GM18868 (cell line): ENCODE measurements around the gene CASQ2.

ENCODE experiments used
- ATAC-seq: cut with Tn5 transposase; IDR thresholded peaks from one replicate; pipeline ENCODE4 v1.9.1; 2021; ENCODE audit warnings: mild to moderate bottlenecking, moderate library complexity; ENCODE audit not compliant: unreplicated experiment

The CASQ2 gene

DNA sequence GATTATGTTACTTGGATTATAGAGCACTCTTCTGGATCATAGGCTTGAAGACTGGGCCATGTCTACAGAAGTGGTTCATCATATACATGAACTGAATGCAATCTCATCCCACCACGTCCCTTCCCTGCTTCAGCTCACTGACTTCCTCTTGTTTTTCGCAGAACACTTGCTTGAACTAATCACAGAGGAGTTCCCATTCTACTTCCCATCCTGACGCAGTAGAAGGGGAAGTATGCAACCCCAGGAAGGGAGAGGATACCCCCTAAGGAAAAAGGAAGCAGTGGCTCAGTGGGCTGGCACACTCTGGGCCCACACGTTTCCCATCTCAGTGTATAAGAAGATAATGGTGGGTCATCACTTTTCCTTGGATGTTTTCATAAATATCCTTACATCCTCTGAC lies 36.2 kb downstream of the CASQ2 start:
- ATAC-seq = no peak

DNA sequence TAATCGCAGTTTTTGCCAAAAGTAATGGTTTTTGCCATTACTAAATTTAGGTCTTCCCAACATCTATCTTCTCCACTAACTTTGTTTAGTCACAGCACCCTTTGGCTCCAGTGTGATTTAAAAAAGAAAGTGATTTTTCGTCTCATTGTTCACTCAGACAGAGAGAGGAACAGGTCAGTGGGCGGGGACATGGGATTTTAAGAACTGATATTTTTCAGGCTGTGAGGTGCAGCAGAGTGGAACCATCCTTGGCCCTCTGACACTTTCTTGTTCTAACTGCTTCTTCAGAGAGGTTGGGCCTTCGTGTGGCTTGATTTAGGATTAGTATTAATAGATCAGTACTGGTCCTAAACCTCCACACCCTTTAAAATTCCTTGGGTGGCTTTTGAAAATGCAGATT lies 38.8 kb downstream of the CASQ2 start:
- ATAC-seq = peak; percentile 98

DNA sequence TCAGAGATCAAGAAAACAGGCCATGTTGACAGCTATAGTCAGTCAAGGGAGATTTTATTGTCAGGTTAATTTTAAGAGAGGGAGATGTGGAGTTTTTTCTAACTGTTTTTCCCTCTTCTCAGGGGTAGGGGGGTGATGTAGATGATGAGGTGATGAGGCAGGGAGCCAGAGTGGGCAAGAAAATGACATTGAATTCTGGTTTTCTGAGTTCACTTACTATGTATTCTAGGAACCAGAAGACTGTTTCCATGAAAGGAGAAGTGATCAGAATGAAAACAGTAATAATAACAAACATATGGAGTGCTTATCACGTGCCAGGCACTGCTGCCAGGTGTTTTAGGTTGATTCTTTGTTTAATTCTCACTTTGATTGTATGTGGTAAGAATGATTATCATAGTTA lies 40.2 kb downstream of the CASQ2 start:
- no peak for ATAC-seq

DNA sequence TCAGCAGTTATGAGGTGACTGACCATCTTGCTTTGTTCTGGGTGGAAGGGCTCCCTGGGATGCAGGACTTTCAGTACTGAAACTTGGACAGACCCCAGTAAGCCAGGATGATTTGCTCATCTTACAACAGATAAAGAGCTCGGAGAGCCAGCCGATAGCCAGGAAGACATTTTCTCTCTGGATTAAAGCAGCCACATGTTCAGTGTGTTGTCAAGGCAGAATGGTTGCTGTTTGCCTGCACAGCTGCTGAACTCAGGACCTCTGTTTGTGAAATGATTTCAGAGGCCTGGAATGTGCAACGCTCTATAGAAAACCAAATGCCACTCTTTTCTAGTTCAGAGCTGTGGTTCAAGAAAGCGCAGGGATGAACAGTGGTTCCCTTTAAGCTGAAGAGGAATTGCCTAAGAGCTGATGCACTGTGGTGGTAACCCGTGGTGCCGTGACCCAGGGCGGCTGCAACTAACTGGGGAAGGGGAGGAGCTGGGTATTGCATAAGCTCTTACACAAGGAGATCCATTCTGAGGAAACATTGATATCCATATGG lies 40.7 kb downstream of the CASQ2 start:
- no peak for ATAC-seq

DNA sequence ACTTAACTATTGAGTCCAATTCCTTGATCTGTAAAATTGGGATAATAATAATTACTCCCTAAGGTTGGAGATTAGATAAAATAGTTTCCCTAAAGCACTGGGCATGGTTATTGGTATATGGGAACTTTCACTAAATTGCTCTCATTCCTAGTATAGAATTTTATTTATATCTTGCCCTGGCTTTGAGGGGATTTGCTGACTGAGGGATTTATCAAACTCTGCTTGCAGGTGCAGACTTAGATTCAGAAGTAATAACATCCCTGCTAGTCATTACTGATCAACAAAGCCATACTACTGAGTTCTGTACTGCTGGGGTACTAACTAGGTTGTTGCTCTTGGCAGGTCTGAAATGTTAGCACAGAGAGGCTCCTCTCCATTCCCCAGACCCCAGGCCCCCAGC lies 41.9 kb downstream of the CASQ2 start:
- no peak for ATAC-seq

DNA sequence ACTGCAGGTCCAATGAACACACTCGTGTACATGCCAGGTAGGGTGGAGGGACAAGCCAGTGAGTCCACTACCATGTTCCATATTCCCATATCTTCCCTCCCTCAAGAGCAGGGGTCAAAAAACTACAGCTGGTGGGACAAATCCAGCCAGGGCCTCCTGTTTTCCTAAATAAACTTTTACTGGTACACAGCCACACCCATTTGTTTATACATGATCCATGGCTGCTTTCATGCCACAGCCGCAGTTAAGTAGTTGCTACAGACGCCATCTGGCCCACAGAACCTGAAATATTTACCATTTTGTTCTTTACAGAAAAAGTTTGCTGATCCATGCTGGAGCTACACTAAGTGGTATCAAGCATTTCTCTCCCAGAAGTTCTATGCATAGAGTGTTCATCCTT lies 42.4 kb downstream of the CASQ2 start:
- no peak for ATAC-seq

DNA sequence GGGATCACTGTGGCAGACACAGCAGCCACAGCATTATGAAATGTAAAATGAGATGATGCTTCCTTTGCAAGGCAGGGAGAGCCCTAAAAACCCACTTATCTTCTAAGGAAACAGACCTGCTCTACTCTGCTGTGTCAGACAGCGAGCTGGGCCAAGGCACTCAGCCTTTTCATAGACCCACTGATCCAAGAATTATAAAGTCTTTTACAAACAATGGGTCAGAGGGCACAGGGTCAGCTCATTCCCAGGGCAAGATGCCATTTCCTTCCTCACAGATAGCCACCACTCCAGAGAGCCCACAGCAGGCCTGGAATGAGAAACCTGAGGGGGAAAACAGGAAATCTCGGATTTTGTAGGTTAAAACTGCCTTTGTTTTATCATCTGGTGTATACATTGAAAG lies 42.9 kb downstream of the CASQ2 start:
- ATAC-seq = no peak

DNA sequence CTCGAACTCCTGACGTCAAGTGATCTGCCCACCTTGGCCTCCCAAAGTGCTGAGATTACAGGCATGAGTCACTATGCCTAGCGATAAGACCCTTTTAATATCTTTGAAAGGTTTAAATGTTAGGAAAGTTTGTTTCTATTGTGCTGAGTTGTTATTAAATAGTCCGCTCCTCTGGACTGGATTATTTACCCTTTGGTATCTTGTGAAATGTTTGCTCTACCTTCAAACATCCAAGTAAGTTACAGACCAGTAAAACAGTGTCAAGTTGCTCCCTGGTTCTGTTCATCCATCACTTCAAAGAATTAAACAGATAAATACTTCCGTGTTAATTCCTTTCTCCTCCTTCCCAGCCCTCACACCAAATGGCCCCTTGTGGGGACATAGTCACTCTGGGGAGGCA lies 44.8 kb downstream of the CASQ2 start:
- no peak for ATAC-seq

DNA sequence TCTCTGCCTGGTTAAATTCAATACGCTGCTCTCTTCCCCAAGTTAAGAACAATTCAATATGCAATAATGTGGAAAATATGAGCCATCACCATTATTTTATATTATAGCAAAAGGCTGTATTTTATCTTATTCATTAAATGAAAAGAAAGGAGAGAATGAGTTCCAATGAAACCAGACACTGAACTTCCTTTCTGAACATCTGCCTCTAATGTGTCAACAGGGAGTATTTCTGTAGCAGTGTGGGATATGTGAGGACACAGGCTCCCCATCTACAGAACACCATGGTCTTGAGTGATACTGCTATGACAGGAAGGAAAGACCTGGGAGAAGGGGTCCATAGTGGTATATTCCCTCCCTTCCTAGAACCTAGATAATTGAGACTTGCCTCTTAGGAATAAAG lies 46.3 kb downstream of the CASQ2 start:
- ATAC-seq = no peak

DNA sequence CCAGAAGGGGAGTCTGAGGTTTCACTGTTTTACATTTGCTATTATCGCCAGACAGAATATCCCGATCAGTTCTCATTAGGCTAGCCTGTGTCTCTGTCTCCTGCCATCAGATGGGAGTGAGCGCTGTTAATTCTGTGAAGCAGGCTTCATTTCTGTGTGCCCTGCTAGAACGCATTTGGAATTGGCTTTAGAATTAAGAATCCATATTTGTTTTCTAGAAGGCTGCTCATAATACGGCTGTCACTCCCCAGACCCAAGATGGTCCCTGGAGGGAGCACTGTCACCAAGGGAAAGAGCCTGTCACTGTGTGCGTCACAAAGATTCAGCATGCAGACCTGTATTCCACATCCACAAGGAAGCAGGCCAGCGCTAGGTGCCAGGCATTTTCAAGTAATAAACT lies 49.2 kb downstream of the CASQ2 start:
- ATAC-seq = no peak

DNA sequence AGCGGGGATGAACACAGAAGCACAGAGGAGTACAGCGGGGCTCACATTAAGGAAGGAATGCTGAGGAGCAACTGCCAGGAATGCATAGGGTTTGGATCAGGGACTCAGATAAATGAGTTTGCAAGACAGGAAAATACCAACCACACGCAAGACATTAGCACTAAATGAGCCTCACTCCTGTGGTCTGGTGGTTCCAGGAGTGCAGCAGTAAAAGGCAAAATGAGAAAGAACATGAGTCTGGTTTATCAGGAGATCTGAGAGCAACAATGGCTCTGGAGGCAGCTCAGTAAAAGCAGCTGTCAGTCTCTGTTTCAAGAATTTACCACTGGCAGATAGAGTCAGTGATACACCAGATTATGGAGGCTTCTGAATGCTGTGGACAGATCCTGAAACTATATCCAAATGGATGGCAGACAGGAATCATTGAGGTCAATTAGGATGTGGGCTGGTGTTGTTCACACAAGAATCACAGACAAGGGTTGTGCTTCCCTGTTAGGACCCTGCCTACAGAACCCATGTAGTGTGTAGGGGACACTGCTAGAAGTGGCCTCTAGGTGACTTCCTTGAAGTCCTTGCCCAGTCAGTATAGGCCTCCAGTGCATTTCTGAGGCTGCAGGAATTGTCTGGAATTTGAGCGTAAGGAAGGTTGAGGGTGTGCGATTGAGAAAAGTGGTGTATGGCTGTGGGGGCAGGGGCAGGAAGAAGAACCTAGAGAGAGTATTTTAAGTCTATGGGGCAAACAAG lies 50.3 kb downstream of the CASQ2 start:
- no peak for ATAC-seq

DNA sequence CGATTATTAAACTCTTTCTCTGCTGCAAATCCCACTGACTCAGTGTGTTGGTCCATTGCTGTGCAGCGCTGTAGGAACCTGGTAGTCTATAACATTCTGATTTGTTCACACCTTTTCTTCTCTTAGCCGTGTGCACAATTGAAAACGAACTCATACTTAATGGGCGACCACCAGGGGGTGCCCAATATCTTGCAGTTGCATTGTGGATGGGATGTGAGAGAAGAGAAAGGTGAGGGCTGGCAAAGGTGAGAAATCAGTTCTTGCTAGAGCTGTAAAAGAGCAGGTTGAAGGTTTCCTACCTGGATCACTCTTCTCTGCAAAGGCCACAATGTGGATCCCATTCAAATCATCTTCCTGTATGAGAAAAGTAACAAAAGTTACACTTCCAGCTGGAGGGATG lies 51.0 kb downstream of the CASQ2 start:
- peak; percentile 74 for ATAC-seq

DNA sequence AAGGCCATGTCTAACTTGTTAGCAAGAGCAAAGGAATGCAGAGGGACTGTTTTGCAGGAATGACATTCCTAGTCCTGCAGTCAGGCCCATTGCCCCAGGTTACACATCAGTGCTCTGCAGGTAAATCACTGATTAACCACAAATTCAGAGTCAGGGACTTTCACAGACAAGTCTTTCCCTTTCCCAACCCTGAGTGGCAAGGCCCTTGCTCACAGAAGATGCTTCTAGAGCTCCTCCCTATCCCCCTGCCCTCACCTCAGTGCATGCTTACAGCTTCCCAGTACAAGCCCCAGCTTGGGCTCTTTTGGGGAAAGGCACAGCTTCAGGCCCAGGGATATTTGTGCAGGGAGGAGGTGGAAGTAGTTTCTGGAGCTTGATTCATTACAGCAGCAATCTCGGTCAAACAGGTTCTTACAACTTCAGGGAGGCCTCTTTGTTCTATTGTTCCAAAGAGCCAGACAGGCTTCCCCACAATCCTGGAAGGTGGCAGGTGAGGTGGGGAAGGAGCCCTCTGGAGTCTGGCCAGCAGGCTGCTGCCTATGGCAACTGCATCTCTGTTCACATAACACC lies 53.9 kb downstream of the CASQ2 start:
- no peak for ATAC-seq

DNA sequence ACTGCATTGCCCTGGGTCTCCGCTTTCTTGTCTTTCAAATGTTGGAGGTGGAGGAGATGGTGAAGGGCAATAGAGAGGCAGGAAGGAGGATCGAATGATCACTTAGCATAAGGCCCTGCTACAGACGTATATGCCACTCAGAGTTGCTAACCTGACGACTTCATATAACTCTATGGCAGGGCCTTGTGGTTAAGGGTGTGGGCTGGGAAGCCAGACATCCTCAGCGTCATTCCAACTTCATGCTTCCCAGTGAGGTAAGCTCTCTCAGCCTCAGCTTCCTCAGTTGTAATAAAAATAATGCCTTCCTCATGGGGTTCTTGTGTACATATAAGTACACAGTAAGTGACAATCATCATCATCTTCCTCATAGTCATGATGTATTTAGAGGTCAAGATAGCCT lies 54.6 kb downstream of the CASQ2 start:
- no peak for ATAC-seq

DNA sequence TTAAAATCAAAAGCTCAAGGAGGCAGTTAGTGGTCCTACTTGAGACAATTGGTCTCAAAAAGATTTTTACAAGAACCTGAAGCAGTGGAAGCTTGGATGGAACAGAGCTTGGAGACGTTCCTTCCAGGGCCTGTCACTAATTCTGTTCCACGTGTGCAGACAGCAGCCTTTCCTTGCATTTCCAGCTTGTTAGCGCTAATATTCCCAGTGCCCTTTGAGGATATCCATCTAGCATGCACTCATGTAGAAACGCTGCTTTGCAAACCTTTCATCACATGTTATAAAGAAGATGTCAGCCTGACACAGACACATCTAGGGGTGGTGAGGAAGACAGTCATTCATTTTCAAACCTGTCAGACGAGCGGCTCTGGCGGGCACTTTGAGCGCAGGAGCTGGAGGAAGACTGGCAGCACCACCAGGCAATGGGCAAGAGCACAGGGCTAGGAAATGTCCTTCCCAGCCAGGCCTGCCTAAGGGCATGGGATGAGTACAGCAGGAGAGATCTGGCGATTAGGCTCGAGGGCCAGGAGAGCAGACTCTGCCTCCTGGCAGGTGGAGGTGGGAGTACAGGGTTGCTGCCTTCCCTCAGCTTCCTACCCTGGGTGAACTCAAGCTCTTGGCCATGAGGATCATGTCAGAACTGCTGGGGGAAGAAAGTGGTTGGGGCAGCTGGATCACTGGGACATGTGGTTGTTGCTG lies 55.5 kb downstream of the CASQ2 start:
- no peak for ATAC-seq

DNA sequence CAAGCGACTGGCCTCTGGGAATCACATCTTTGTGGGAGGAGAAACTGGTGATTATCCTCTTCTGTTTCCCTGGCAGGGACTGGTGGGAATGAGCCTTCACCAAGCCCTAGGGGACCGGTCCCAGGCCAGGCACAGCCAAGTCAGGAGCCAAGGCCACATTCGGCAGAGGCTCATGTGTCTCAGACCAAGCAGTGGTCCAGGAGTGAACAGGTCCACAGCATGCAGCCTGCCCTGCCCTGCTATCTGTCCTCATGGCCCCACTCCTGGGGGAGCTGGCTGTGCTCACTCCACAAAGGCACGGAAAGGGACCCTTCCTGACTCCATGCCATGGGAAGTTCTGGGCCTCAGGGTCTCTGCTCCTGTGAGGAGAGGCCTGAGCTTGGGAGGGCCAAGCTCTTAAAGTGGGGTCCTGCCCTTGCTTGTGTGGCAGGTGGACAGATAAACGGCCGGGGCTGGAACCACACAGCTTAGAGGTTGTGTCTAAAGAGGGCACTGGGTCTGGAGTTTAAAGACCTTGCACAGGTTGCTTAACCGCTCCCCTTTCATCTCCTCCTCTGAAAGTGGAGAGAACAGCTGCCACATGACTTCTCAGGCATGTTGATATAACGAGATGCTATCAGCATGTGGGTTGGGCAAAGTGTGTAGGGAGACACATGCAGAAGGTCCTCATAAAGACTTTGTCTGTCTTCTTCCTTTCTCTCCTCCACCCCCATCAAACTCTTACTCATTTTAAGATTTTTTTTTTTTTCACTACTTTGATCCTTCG lies 57.5 kb downstream of the CASQ2 start:
- ATAC-seq = no peak

DNA sequence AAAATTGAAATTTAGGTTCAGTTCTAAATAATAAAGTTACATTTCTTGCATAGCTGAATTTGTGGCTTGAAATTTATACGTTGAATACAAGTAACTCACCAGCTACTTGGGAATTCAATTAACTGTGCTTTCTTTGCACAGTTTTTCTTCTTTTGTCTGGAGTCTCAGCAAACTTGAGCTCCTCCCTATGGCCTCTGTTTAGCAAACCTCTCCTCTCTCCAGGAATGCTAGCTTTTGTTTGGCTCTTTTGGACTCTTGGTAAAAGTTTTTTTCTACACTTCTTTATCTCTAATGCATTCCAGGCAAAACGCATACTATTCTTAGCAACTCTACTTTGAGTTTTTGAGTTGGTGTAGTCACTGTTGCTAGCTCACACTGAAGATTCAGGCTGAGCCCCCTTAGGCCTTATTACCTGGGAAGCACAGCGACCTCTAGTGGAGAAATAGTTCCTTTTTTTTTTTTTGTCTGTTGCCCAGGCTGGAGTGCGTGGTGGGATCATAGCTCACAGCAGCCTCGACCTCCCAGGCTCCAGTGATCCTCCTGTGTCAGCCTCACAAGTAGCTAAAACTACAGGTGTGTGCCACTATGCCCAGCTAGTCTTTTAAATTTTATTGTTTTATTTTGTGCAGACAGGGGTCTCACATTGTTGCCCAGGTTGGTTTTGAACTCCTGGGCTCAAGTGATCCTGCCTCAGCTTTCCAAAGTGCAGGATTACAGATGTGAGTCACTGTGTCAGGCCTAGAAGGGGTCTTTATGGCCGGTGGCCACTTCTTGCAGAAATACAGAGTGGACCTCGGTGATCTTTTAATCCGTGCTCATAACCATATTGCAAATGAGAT lies 61.7 kb downstream of the CASQ2 start:
- peak; percentile 79 for ATAC-seq

DNA sequence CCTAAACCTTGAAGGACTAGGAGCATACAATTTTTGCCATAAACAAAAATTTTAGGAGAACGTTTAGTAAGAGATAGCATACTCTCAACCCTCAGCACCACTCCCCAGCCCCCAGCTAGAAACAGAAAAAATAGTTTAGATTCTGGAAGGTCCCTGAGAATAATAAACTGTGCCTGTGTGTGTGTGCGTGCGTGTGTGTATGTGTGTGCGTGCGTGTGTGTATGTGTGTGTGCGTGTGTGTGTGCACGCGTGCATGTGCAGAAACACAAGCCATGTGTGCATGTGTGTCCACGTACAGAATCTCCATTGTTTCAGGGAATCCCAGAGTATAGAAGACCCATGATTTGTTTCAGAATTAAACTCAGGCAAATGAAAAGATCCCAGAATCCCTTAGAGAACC lies 62.6 kb downstream of the CASQ2 start:
- no peak for ATAC-seq

DNA sequence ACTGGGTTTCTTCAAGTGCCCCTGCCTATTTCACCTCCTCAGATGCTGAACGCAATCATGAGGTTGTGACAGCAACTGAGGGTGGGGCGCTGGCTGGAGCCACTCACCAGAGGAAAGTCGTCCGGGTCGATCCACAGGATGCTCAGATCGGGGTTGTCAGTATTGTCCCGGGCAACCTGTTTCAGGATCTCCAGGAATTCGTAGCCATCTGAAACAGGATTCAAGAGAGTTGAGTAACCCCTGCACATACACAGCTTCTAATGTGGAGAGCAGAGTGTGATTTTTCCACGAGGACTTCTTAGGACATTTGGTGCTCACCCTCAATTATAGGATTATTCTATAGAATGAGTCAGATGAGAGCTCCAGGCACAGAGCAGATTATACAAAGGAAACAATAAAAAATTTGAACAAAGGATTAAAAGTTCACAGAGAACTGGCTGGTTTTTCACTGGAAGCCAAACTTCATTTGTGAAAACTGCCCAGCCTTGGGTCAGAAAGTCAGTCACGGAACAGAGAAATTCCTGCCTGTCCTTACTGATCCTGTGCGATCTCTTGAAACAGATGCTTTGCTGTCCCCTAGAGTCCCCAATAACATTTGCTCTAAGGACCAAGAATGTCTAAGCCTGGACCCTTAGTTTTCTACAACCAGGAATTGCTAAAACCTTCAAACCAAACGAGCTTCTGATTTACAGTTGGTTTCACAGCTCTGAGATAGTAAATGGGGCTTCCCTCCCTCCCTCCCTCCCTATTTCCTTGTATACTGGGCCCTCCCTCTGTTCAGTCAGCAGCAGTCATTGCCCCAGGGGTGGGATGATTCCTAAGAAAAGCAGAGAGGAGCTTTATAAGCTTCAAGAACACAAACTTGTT lies 63.2 kb downstream of the CASQ2 start:
- ATAC-seq = no peak

DNA sequence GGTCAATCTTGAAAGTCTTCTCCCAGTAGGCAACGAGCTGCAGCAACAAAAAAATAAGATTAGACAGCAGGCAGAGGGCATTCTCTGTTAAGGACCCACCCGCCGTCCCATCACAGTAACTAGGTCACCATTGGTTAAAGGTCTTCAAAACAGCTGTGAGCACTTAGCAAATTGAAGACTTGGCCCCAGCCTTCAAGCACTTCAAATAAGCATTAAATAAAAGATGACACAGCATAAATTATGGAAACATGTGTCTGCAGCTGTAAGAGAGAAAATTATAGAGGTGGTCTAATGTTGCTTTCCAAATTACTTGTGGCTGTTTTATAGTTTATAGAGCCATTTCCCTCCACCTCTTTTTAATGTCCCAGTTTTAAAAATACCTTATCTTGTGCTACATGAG lies 65.6 kb downstream of the CASQ2 start:
- no peak for ATAC-seq
